ENCODE measurements around the gene EWSR1. TPM values are rescaled to one million over a fixed set of nuclear protein-coding genes. Genes with fewer than 3 reads are reported as not detected.

Gene EWSR1
- total RNA-seq, 8 experiments from 2014 or later, result 134 to 362 (median 188) TPM

DNA sequence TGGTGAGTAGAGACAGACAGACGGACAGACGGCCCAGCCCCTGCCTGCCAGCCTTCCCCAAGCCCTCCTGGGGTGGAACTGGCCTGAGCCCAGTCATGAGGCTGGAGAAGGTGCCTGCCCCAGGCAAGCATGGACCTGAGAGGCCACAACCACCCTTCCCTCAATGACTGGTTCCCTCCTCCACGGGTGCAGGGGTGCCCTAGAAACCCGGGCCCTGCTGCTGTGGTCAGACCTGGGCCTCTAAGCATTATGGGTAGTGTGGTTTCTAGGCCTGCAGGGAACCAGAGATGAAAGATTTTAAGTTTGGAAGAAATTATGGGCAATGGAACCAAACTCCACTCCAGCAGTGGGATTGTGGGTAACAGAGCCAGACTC, 13.8 kb upstream of the EWSR1 start:
- WGBS, 10 experiments, result 40 to 74% (median 60%) methylated on average over 2 to 4 of the region's 4 CpGs; no CpG with 5 or more reads in 6 of the 10 experiments
- Histone ChIP-seq H3K4me1 (replicated peaks in 1 of 2) (no peaks in the 10 kb centered on the region), H3K4me3 (no peak overlapping the region), H3K27ac (no peak overlapping the region)
- no peak for ATAC-seq (replicated peaks in 6 of 8)
- in situ Hi-C loops (cut with MboI; ENCODE audit: low pct_unique_long_range_greater_than_20kb in 2 of 9, low sequenced_read_pairs in 9 of 9, unreplicated experiment in 9 of 9), result loop anchor here in 1 of 9 experiments (25.0 kb wide), 1 partner anchor 392 kb away; no protein-coding TSS in a partner anchor

DNA sequence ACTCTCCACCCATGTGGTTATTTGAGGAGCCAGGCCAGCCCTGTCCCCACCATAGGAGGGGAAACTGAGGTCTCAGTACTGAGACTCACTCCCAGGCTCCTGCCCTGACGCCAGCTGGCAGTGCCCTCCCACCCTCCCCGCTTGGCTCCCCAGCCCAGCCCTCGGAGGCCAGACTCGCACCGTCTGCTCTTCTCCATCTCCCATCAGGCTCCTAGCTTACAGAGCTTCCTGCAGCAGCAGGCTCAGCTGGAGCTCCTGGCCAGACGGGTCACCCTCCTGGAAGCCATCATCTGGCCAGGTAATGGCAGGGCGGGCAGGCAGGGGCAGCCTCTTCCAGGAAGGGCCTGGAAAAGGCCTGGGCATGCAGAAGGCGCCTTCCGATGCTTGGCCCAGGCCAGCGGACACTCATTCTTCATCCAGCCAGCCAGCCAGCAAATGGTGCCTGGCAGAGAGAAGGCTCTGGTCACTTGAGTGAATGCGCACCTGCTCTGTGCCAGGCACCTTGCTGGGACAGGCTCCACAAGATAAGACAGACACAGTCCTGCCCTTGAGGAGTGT, 12.9 kb upstream of the EWSR1 start:
- ATAC-seq (replicated peaks in 6 of 8), result no peak
- no peak overlapping the region for H3K27ac ChIP-seq
- H3K4me1 ChIP-seq (replicated peaks in 1 of 2), result no peaks in the 10 kb centered on the region
- 100% methylated on average over 1 of the region's 11 CpGs; no CpG with 5 or more reads in 8 of the 10 experiments for WGBS, 10 experiments
- in situ Hi-C loops (cut with MboI; ENCODE audit: low pct_unique_long_range_greater_than_20kb in 2 of 9, low sequenced_read_pairs in 9 of 9, unreplicated experiment in 9 of 9), result loop anchor here in 1 of 9 experiments (25.0 kb wide), 1 partner anchor 393 kb away; no protein-coding TSS in a partner anchor
- no peak overlapping the region for H3K4me3 ChIP-seq

DNA sequence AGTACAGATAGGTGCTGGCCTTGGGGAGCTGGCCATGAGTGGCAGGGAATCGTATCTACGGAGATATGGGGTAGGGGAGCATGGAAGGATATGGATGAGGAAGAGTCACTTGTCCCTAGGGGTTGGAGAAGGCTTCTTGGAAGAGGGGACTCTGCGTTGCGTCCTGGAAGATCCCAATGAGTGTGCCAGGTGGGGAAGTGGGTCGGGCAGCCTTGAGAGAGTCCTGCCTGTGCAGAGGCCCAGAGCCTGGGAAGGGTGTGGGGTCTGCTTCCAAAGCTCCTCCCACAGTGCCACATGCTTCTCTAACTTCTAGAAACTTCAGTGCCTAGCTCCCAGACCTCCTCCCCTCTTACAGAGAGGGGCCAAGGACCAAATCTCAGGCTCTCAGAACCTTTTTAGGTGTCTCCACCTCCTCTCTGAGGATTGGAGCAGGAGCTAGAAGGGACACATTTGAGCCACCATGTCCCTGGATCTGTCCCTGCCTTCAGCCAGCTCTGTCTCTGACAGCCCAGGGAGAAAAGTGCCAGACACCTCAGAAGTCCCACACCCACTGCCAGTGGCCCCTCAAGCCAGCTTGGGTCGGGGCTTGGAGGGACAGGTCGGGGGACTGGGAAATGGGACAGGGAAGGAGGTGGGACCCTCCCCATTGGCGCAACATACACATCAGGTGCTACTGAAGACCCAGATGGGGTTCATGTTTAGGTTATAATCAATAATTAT, 11.3 kb upstream of the EWSR1 start:
- WGBS, 10 experiments, result 40 to 100% (median 82%) methylated on average over 1 to 5 of the region's 8 CpGs; no CpG with 5 or more reads in 2 of the 10 experiments

DNA sequence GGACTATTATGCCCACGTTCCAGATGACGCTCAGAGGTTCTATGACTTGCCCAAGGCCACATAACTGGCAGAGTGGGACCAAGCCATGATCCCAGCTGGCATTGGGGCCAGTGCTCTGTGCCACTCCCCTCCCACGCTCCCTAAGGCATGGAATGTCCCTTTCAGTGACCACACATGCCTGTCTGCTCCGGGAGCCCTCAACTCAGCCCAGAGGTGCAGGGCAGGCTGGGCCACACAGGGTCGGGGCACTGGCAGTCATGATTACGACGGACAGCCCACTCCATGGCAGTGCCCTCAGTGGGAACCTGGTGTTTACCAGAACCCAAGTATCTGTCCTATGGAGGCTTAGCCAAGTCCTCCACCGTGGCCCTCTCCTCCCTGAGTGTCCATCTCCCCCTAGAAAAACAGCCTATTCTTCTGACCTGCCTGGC, 10.3 kb upstream of the EWSR1 start:
- Histone ChIP-seq H3K4me1 (replicated peaks in 1 of 2) (no peaks in the 10 kb centered on the region), H3K4me3 (no peak overlapping the region), H3K27ac (no peak overlapping the region)
- in situ Hi-C loops (cut with MboI; ENCODE audit: low pct_unique_long_range_greater_than_20kb in 2 of 9, low sequenced_read_pairs in 9 of 9, unreplicated experiment in 9 of 9), result loop anchor here in 1 of 9 experiments (25.0 kb wide), 1 partner anchor 395 kb away; no protein-coding TSS in a partner anchor
- 50 to 100% (median 87%) methylated on average over 1 to 3 of the region's 8 CpGs; no CpG with 5 or more reads in 6 of the 10 experiments for WGBS, 10 experiments
- ATAC-seq (replicated peaks in 6 of 8), result no peak

More for the DNA sequence above, 11.3 kb upstream of the EWSR1 start:
- H3K4me3 ChIP-seq, result no peak overlapping the region
- ATAC-seq (replicated peaks in 6 of 8), result no peak
- H3K4me1 ChIP-seq (replicated peaks in 1 of 2), result no peaks in the 10 kb centered on the region
- in situ Hi-C loops (cut with MboI; ENCODE audit: low pct_unique_long_range_greater_than_20kb in 2 of 9, low sequenced_read_pairs in 9 of 9, unreplicated experiment in 9 of 9), result loop anchor here in 1 of 9 experiments (25.0 kb wide), 1 partner anchor 394 kb away; no protein-coding TSS in a partner anchor
- H3K27ac ChIP-seq, result no peak overlapping the region

DNA sequence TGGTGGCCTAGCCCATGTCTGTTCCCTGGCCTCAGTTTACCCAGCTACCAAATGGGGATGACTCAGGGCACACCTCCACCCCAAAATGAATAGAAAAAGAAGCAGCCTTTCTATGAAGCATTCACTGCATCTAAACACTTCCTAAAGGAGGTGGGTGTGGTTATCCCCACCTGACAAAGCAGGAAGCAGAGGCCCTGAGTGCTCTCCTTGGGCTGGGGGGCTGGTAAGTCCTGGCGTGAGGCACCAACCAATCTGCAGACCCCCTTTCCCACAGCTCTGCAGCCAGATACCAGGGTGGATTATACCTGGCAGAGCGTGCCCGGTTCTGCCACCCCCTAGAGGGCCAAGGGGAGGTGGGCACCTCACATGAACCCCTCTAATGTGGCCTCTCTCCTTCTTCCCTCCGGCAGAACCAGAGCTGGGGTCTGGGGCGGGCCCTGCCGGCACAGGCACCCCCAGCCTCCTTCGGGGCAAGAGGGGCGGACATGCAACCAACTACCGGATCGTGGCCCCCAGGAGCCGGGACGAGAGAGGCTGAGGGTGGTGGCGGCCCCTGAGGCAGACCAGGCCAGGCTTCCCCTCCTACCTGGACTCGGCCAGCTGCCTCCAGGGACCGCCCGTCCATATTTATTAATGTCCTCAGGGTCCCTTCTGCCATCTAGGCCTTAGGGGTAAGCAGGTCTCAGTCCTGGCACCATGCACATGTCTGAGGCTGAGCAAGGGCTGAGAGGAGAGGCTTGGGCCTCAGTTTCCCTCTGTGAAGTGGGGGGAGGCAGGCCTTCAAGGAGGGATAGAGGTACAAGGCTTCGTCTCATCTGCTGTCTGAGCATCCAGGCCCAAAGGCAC, 9.4 kb upstream of the EWSR1 start:
- in situ Hi-C loops (cut with MboI; ENCODE audit: low pct_unique_long_range_greater_than_20kb in 2 of 9, low sequenced_read_pairs in 9 of 9, unreplicated experiment in 9 of 9), result loop anchor here in 1 of 9 experiments (25.0 kb wide), 1 partner anchor 396 kb away; no protein-coding TSS in a partner anchor
- peak in 2 of 8 experiments; percentile 4 to 8 for ATAC-seq (replicated peaks in 6 of 8)
- H3K27ac ChIP-seq, result no peak overlapping the region
- H3K4me3 ChIP-seq, result no peak overlapping the region
- H3K4me1 ChIP-seq (replicated peaks in 1 of 2), result no peaks in the 10 kb centered on the region
- 80 to 100% (median 96%) methylated on average over 1 to 7 of the region's 17 CpGs; no CpG with 5 or more reads in 6 of the 10 experiments for WGBS, 10 experiments

DNA sequence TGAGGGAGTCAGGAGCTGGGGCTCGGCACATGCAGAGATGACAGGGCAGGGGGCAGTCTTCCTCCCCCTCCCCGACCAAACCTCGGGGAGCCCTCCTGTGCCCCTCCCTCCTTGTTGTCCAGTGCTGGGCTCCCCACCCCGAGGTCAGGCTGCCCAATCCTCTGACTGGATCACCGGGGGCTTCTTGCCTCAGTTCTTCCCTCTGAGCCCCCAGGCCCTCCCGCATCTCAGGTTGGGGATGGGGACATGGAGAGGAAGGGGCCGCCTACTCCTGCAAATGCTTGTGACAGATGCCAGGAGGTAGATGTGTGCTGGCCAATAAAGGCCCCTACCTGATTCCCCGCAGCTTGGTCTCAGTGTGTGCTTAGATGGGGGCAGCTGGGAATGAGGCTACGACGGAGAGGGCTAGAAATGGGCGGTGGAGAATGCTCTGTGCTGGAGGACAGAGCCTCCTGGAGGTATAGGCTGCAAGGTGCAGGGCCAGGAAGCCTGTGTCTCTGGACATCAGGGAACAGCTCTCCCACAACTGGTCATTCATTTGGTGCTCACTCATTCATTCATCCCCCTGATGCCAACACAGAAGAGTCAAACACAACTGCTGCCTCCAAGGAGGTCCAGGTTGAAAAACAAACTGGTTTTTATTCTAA, 8.7 kb upstream of the EWSR1 start:
- no peak overlapping the region for H3K27ac ChIP-seq
- WGBS, 10 experiments, result 57 to 85% (median 69%) methylated on average over 1 to 4 of the region's 11 CpGs; no CpG with 5 or more reads in 6 of the 10 experiments
- no peak overlapping the region for H3K4me3 ChIP-seq
- H3K4me1 ChIP-seq (replicated peaks in 1 of 2), result no peaks in the 10 kb centered on the region
- ATAC-seq (replicated peaks in 6 of 8), result peak in 6 of 8 experiments; percentile 2 to 59 (median 18)
- in situ Hi-C loops (cut with MboI; ENCODE audit: low pct_unique_long_range_greater_than_20kb in 2 of 9, low sequenced_read_pairs in 9 of 9, unreplicated experiment in 9 of 9), result loop anchor here in 1 of 9 experiments (25.0 kb wide), 1 partner anchor 397 kb away; no protein-coding TSS in a partner anchor

DNA sequence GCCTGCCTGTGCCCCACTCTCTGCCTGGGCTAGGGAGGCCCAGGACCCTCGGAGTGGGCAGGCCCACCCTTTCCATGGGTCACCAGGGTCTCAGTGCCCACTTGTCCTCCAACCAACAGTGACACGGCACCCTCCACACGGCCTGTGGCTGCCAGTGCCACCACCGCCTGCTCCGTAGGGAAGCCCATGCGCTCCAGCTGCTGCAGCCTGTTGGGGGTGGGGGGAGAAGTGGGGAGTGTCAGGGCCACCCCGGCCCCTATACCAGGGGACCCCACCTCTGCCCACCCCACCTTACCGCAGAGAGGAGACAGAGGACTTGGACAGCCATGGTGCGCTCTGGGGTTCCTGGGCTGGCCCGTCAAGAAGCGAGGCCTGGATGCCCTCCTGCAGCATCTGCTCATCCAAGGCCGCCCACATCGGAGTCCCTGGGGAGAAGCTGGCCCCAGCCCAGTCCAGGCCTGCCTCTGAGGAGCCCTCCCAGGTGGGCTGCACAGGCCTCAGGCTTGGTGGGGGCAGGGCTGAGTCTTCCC, 8.0 kb upstream of the EWSR1 start:
- Histone ChIP-seq H3K4me3 (no peak overlapping the region), H3K27ac (no peak overlapping the region), H3K4me1 (replicated peaks in 1 of 2) (no peaks in the 10 kb centered on the region)
- in situ Hi-C loops (cut with MboI; ENCODE audit: low pct_unique_long_range_greater_than_20kb in 2 of 9, low sequenced_read_pairs in 9 of 9, unreplicated experiment in 9 of 9), result loop anchor here in 1 of 9 experiments (25.0 kb wide), 1 partner anchor 398 kb away; no protein-coding TSS in a partner anchor
- peak in 5 of 8 experiments; percentile 5 to 26 (median 18) for ATAC-seq (replicated peaks in 6 of 8)
- WGBS, 10 experiments, result 100% methylated on average over 1 of the region's 13 CpGs; no CpG with 5 or more reads in 9 of the 10 experiments

DNA sequence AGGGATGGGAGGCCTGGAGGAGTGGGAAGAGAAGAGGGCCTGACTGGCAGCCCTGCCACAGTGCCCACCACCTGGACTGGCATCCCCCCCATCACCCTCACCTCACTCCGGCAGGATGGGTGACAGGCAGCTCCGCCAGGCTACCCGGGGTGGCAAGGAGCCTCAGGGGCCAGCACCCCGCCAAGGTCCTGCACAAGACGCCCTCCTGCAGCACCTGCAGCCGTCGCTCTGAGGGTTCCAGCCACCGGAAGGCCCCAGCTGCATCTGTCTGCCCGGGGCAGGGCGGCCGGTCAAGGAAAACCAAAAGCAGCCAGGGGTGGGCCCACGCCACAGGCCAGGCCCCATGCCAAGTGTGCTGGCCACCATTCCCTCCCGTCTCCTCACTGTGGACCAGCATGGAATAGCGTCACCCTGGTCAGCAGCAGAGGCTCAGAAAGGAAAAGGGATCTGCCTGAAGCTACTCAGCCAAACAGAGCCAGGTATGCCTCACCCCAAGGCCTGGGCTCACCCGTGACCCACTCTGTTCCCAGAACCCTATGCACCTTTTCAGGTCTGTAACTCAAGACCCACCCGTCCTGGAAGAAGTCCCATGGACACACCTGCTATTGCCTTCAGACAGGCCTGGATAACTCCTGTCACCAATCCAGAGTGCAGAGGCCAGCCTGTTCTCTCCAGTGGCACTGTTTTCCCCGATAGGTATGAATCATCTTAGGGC, 7.3 kb upstream of the EWSR1 start:
- Histone ChIP-seq H3K27ac (no peak overlapping the region), H3K4me1 (replicated peaks in 1 of 2) (peaks cover 0 to under 1% of the 10 kb centered on the region in 2 donors), H3K4me3 (no peak overlapping the region)
- WGBS, 10 experiments, result 95 to 100% methylated on average over 2 to 4 of the region's 17 CpGs; no CpG with 5 or more reads in 8 of the 10 experiments
- peak in 4 of 8 experiments; percentile 4 to 16 (median 5) for ATAC-seq (replicated peaks in 6 of 8)
- in situ Hi-C loops (cut with MboI; ENCODE audit: low pct_unique_long_range_greater_than_20kb in 2 of 9, low sequenced_read_pairs in 9 of 9, unreplicated experiment in 9 of 9), result loop anchor here in 1 of 9 experiments (25.0 kb wide), 1 partner anchor 398 kb away; no protein-coding TSS in a partner anchor

DNA sequence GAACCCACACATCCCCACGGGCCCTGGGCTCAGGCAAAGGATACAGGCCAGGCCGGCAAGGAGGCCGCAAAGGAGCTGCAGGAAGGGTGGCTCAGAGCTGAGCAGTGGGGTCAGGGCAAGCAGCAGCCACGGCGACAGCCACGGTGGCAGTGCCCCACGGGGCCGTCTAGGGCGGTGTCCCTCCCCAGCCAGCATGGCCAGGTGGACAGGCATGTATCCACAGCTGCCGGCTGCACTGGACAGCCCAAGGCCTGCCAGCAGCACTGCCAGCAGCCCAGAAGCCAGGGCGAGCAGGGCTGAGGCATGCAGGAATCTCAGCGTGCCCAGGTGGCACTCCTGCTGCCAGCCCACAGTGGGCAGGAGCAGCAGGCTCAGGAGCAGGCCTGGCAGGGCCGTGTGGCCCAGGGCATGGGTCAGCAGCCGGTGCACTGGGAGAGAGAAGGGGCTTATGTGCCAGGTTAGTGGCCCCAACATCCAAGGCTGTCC, 4.2 kb upstream of the EWSR1 start:
- ATAC-seq (replicated peaks in 6 of 8), result no peak
- H3K4me3 ChIP-seq, result no peak overlapping the region
- H3K4me1 ChIP-seq (replicated peaks in 1 of 2), result peaks cover 11 to 12% of the 10 kb centered on the region in 2 donors
- in situ Hi-C loops (cut with MboI; ENCODE audit: low pct_unique_long_range_greater_than_20kb in 2 of 9, low sequenced_read_pairs in 9 of 9, unreplicated experiment in 9 of 9), result loop anchor here in 1 of 9 experiments (25.0 kb wide), 1 partner anchor 402 kb away; no protein-coding TSS in a partner anchor
- 97 to 100% methylated on average over 1 to 5 of the region's 14 CpGs; no CpG with 5 or more reads in 8 of the 10 experiments for WGBS, 10 experiments
- H3K27ac ChIP-seq, result no peak overlapping the region

DNA sequence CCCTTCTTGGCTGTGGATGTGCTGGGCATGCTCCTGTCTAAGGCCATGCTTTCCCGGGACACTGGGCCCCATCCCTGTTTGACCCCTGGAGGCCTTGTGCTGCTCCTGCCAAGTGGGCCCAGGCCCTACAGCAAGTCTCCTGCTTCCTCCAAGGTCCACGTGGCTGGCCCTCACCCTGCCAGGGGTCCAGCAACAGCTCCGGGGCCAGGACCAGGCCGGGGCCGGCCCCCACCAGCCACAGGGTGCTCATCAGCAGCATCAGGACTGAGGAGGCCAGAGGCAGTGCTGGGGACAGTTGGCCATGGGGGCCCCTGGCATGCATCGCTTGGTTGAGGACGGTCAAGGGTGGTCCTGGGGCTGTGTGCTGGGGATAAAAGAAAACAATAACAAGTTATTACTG, 2.8 kb upstream of the EWSR1 start:
- WGBS, 10 experiments, result 81 to 100% (median 93%) methylated on average over 1 to 4 of the region's 7 CpGs; no CpG with 5 or more reads in 6 of the 10 experiments
- no peak overlapping the region for H3K27ac ChIP-seq
- peaks cover 15 to 18% of the 10 kb centered on the region in 2 donors for H3K4me1 ChIP-seq (replicated peaks in 1 of 2)

DNA sequence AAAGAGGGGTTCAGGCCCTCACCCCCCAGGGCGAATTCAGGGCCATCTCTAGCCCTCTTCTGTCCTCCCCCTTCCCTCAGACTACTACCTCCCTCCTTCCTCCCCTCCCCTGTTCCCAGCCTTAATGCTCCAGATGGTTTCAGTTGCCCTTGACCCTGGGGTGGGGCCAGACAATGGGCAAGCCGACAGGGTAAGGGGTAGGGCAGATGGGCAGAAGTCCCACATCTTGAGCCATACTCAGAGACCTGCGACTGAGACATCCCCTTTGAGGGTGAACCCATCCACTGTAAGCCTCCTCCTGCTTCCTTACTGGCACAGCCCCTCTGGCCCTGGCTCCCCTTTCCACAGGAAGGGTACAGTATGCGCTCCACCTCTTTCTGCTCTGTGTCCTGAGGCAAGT, 2.1 kb upstream of the EWSR1 start:
- Histone ChIP-seq H3K4me1 (replicated peaks in 1 of 2) (peaks cover 21 to 24% of the 10 kb centered on the region in 2 donors), H3K27ac (no peak overlapping the region), H3K4me3 (peak overlapping the region in 1 of 5 donors; percentile 83)
- no peak for ATAC-seq (replicated peaks in 6 of 8)
- in situ Hi-C loops (cut with MboI; ENCODE audit: low pct_unique_long_range_greater_than_20kb in 2 of 9, low sequenced_read_pairs in 9 of 9, unreplicated experiment in 9 of 9), result loop anchor here in 1 of 9 experiments (25.0 kb wide), 1 partner anchor 404 kb away; no protein-coding TSS in a partner anchor
- 57 to 100% (median 83%) methylated on average over 1 to 3 of the region's 4 CpGs; no CpG with 5 or more reads in 6 of the 10 experiments for WGBS, 10 experiments

More for the DNA sequence above, 2.8 kb upstream of the EWSR1 start:
- no peak overlapping the region for H3K4me3 ChIP-seq
- in situ Hi-C loops (cut with MboI; ENCODE audit: low pct_unique_long_range_greater_than_20kb in 2 of 9, low sequenced_read_pairs in 9 of 9, unreplicated experiment in 9 of 9), result loop anchor here in 1 of 9 experiments (25.0 kb wide), 1 partner anchor 403 kb away; no protein-coding TSS in a partner anchor
- no peak for ATAC-seq (replicated peaks in 6 of 8)
